B cell (primary cell): ENCODE measurements around the gene NACC1.

ENCODE experiments used
- CTCF ChIP-seq: fragments of 200-600 bp; IDR thresholded peaks from one replicate; pipeline ENCODE4 v1.8.0; 2022; ENCODE audit warnings: antibody characterized with exemption, mild to moderate bottlenecking
- EZH2 ChIP-seq: IDR thresholded peaks from 2 replicates; pipeline ENCODE4 v1.6.1; 2012; ENCODE audit warnings: borderline replicate concordance, low read depth, mild to moderate bottlenecking, moderate library complexity, low read length; ENCODE audit not compliant: insufficient read depth, poor library complexity, severe bottlenecking

- TF ChIP-seq CTCF: no peak
- TF ChIP-seq EZH2: no peak
Measured at GRCh38 chr19:13152356-13152973, 34.4 kb downstream of the NACC1 start.
